ENCODE measurements around the gene PKP2. TPM values are rescaled to one million over a fixed set of nuclear protein-coding genes. Genes with fewer than 3 reads are reported as not detected.
A peak's percentile ranks its signal among the peaks of the same experiment; 100 is the strongest.

PKP2 gene
- polyA plus RNA-seq (ENCODE audit: low read depth in 6 of 6) = not detected

DNA sequence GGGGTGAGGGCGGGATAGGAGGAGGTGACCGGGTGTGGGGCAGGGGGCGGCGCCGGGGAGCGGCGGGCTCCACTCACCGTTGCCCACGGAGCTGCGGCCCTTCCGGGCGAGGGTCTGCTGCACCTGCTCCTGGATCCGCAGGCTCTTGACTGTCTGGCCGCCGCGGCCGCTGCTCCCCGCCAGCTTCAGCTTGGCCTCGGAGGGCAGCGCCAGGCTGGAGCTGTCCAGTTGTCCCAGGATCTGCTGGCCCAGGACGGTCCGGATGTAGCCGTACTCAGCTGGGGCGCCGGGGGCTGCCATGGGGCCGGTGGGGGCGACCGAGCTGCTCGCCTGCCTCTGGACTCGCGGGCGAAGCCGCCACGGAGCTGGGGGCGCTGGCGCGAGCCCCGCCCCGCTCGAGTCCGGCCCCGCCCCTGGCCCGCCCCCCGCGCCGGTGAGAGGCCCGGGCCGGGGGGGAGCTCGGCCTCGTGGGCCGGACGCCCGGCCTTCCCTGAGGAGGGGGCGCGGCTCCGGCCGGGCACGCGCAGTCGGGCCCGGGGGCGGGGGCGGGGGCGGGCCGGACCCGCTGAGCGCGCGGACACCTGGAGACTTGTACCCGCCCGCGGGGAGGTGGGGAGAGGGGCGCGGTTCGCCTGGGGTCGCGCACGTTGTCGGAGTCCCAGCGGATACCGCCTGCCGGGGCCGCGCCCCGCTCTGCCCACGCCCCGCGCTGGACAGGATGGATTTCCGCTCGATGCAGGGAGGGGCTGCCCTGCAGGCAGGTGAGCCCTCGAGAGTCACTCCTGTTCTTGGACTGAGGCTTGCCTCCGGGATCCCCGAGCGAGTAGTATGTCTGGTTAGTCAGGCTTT, at the start of gene PKP2:
PKP2 (minus strand) TSS at position 346 of the 849 bp plus-strand sequence; CDS start at position 300, 46 bp downstream.
- peaks cover 10 to 19% (median 18%) of the 10 kb centered on the region in 3 donors for H3K4me1 Mint-ChIP-seq
- ATAC-seq (ENCODE audit: low read depth in 2 of 2) (peak; percentile 47 to 68), DNase-seq (no peak)
- peak within 1 kb of the TSS; percentile 82 to 93 (median 88) for H3K4me3 Mint-ChIP-seq
- peak within 1 kb of the TSS in 3 of 6 donors; percentile 18 to 76 (median 39) for H3K27ac Mint-ChIP-seq
- peaks cover 0 to 2% (median 0%) of the 10 kb centered on the region in 7 donors for H3K9me3 Mint-ChIP-seq
- H3K27me3 Mint-ChIP-seq = peaks cover 56 to 73% (median 56%) of the 10 kb centered on the region in 3 donors
- no peaks in the 10 kb centered on the region for H3K36me3 Mint-ChIP-seq

- ATAC-seq (ENCODE audit: low read depth in 2 of 2) (no peak), DNase-seq (no peak)
- Mint-ChIP-seq H3K27ac (peak overlapping the region in 1 of 6 donors; percentile 44), H3K4me1 (no peaks in the 10 kb centered on the region), H3K36me3 (no peaks in the 10 kb centered on the region), H3K9me3 (no peaks in the 10 kb centered on the region), H3K4me3 (no peak overlapping the region), H3K27me3 (peaks cover 0 to 4% (median 0%) of the 10 kb centered on the region in 3 donors)
Measured at GRCh38 chr12:32944195-32944594, 47.6 kb upstream of the PKP2 start.

- ATAC-seq (ENCODE audit: low read depth in 2 of 2) = no peak
- no peak for DNase-seq
- Mint-ChIP-seq H3K36me3 (no peaks in the 10 kb centered on the region), H3K27ac (no peak overlapping the region), H3K4me1 (no peaks in the 10 kb centered on the region), H3K4me3 (no peak overlapping the region), H3K9me3 (no peaks in the 10 kb centered on the region), H3K27me3 (peaks cover 0 to 6% (median under 1%) of the 10 kb centered on the region in 3 donors)
Measured at GRCh38 chr12:32939801-32940200, 43.2 kb upstream of the PKP2 start.

- H3K27ac Mint-ChIP-seq = no peak overlapping the region
- no peak for DNase-seq
- H3K27me3 Mint-ChIP-seq = peaks cover 0 to 30% (median 29%) of the 10 kb centered on the region in 3 donors
- no peaks in the 10 kb centered on the region for H3K4me1 Mint-ChIP-seq
- ATAC-seq (ENCODE audit: low read depth in 2 of 2) = no peak
- peaks cover 0 to 4% (median 0%) of the 10 kb centered on the region in 7 donors for H3K9me3 Mint-ChIP-seq
- no peaks in the 10 kb centered on the region for H3K36me3 Mint-ChIP-seq
- no peak overlapping the region for H3K4me3 Mint-ChIP-seq
Measured at GRCh38 chr12:32926963-32927362, 30.4 kb upstream of the PKP2 start.

DNA sequence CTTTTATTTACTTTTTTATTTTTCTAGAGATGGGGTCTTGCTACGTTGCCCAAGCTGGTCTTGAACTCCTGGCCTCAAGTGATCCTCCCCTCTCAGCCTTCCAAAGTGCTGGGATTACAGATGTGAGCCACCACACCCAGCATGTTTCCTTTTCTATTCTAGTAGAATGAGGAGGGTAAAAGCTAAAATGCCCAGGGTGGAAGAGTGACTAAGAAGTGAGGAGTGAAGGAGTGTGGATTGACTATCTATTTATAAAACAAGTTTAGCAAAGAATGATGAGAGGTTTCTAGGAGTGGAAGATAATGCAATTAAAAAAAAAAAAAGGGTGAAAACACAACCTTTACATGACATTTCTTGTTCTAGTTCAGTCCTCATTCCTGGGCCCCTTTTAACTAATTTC, 29.8 kb upstream of the PKP2 start:
- Mint-ChIP-seq H3K4me1 (no peaks in the 10 kb centered on the region), H3K36me3 (no peaks in the 10 kb centered on the region), H3K27ac (no peak overlapping the region), H3K4me3 (no peak overlapping the region), H3K9me3 (peaks cover 0 to 2% (median 0%) of the 10 kb centered on the region in 7 donors), H3K27me3 (peaks cover 0 to 30% (median 29%) of the 10 kb centered on the region in 3 donors)
- ATAC-seq (ENCODE audit: low read depth in 2 of 2) (no peak), DNase-seq (no peak)

- H3K4me1 Mint-ChIP-seq = no peaks in the 10 kb centered on the region
- no peaks in the 10 kb centered on the region for H3K36me3 Mint-ChIP-seq
- DNase-seq (no peak), ATAC-seq (ENCODE audit: low read depth in 2 of 2) (no peak)
- H3K4me3 Mint-ChIP-seq = no peak overlapping the region
- no peaks in the 10 kb centered on the region for H3K9me3 Mint-ChIP-seq
- H3K27me3 Mint-ChIP-seq = peaks cover 0 to 23% (median 20%) of the 10 kb centered on the region in 3 donors
- H3K27ac Mint-ChIP-seq = no peak overlapping the region
Measured at GRCh38 chr12:32922546-32923297, 26.1 kb upstream of the PKP2 start.

GRCh38 chr12:32921397-32921796, 24.8 kb upstream of the PKP2 start:
- H3K4me1 Mint-ChIP-seq = no peaks in the 10 kb centered on the region

DNA sequence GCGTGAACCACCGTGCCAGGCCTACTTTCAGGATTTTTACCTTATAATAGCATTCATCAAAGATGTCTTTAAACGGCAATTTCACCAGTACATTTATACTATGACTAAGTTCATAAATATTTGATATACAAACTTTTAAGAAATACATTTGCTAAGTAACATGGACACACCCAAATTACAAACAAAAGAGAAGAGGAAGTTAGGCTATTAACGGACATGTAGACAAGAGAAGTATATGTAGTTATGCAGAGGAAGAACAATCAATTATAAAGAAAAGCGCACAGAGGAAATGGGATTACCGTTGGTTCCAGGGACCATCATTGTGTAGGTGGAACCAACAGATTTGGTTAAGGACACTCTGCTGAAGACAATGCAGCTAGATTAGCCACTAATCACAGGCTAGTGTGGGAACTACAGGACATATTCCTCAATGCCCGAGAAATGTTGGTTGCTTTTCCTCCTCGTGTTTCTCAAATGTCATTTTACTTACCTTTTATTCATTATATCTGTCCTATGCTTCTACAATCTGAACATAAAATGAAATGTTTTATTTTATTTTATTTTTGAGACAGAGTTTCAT, 24.0 kb upstream of the PKP2 start:
- Mint-ChIP-seq H3K4me1 (no peaks in the 10 kb centered on the region), H3K4me3 (no peak overlapping the region), H3K9me3 (peaks cover 0 to 2% (median 0%) of the 10 kb centered on the region in 7 donors), H3K36me3 (no peaks in the 10 kb centered on the region), H3K27ac (no peak overlapping the region), H3K27me3 (peaks cover 0 to 23% (median 9%) of the 10 kb centered on the region in 3 donors)
- ATAC-seq (ENCODE audit: low read depth in 2 of 2) (no peak), DNase-seq (no peak)

More at GRCh38 chr12:32921397-32921796, 24.8 kb upstream of the PKP2 start:
- H3K27me3 Mint-ChIP-seq = peaks cover 0 to 23% (median 10%) of the 10 kb centered on the region in 3 donors
- no peak for ATAC-seq (ENCODE audit: low read depth in 2 of 2)
- H3K27ac Mint-ChIP-seq = no peak overlapping the region
- no peaks in the 10 kb centered on the region for H3K36me3 Mint-ChIP-seq
- DNase-seq = no peak
- peaks cover 0 to 1% (median 0%) of the 10 kb centered on the region in 7 donors for H3K9me3 Mint-ChIP-seq
- no peak overlapping the region for H3K4me3 Mint-ChIP-seq

- DNase-seq = no peak
- Mint-ChIP-seq H3K27ac (no peak overlapping the region), H3K4me3 (no peak overlapping the region), H3K9me3 (peaks cover 0 to 2% (median 0%) of the 10 kb centered on the region in 7 donors), H3K36me3 (no peaks in the 10 kb centered on the region), H3K4me1 (no peaks in the 10 kb centered on the region), H3K27me3 (peaks cover 0 to 33% (median 13%) of the 10 kb centered on the region in 3 donors)
- no peak for ATAC-seq (ENCODE audit: low read depth in 2 of 2)
Measured at GRCh38 chr12:32918890-32919801, 22.6 kb upstream of the PKP2 start.

- Mint-ChIP-seq H3K4me1 (no peaks in the 10 kb centered on the region), H3K27me3 (peaks cover 0 to 24% (median 8%) of the 10 kb centered on the region in 3 donors), H3K9me3 (peaks cover 0 to 3% (median 0%) of the 10 kb centered on the region in 7 donors), H3K27ac (no peak overlapping the region), H3K4me3 (no peak overlapping the region), H3K36me3 (no peaks in the 10 kb centered on the region)
- DNase-seq (no peak), ATAC-seq (ENCODE audit: low read depth in 2 of 2) (no peak)
Measured at GRCh38 chr12:32917094-32917611, 20.6 kb upstream of the PKP2 start.

- Mint-ChIP-seq H3K9me3 (peaks cover 0 to 6% (median 2%) of the 10 kb centered on the region in 7 donors), H3K27me3 (peaks cover 11 to 19% (median 12%) of the 10 kb centered on the region in 3 donors), H3K4me3 (no peak overlapping the region), H3K4me1 (no peaks in the 10 kb centered on the region), H3K36me3 (no peaks in the 10 kb centered on the region), H3K27ac (no peak overlapping the region)
- no peak for DNase-seq
- ATAC-seq (ENCODE audit: low read depth in 2 of 2) = no peak
Measured at GRCh38 chr12:32907898-32908476, 11.4 kb upstream of the PKP2 start.

DNA sequence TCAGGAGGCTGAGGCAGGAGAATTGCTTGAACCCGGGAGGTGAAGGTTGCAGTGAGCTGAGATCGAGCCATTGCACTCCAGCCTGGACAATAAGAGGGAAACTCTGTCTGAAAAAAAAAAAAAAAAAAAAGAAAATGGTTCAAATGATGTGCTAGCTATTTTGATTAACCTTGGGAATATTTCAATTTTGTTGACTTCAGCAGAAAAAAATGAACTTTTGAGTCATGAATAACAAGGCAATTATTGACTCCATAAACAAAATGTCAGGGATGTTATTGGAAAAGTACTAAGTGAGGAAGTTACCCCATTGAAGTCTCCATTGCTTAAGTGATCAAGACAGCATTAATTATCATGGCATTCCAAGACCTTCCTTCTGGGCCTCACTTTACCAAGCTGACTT, 10.6 kb upstream of the PKP2 start:
- Mint-ChIP-seq H3K27ac (no peak overlapping the region), H3K36me3 (no peaks in the 10 kb centered on the region), H3K4me3 (no peak overlapping the region), H3K9me3 (peaks cover 0 to 6% (median 2%) of the 10 kb centered on the region in 7 donors), H3K27me3 (peaks cover 11 to 19% (median 12%) of the 10 kb centered on the region in 3 donors), H3K4me1 (no peaks in the 10 kb centered on the region)
- DNase-seq = no peak
- no peak for ATAC-seq (ENCODE audit: low read depth in 2 of 2)
